GM23248 (cell line): ENCODE results near the gene MRPL49. TPM values are rescaled to one million over a fixed set of nuclear protein-coding genes. Genes with fewer than 3 reads are reported as not detected.
"Not testable (repeated sequence)": the region's sequence is repeated elsewhere in the genome, so short reads cannot be mapped to it uniquely, and the experiment has no call there.

Experiments used
- DNase-seq: peaks from one replicate; pipeline ENCODE4 v3.0.0-alpha.2; 2015
- H2AFZ ChIP-seq: fragments of 200-600 bp; sonication (generic); 2 replicates; pipeline ENCODE4 v1.6.1; 2016; ENCODE audit warnings: antibody characterized with exemption
- H3F3A ChIP-seq: fragments of 200-600 bp; sonication (generic); 2 replicates; pipeline ENCODE4 v1.6.1; 2016; ENCODE audit warnings: mild to moderate bottlenecking, antibody characterized with exemption, mixed run types; ENCODE audit not compliant: insufficient read depth
- H3K27ac ChIP-seq: fragments of 200-600 bp; sonication (generic); 2 replicates; pipeline ENCODE4 v1.5.1; 2016; ENCODE audit warnings: mild to moderate bottlenecking
- H3K27me3 ChIP-seq: fragments of 200-600 bp; sonication (generic); replicated peaks from 2 replicates; pipeline ENCODE4 v1.6.1; 2016; ENCODE audit warnings: mild to moderate bottlenecking; ENCODE audit not compliant: insufficient read depth
- H3K36me3 ChIP-seq: fragments of 200-600 bp; sonication (generic); 2 replicates; pipeline ENCODE4 v1.6.1; 2016; ENCODE audit warnings: low read depth, mild to moderate bottlenecking
- H3K4me1 ChIP-seq: fragments of 200-600 bp; sonication (generic); 2 replicates; pipeline ENCODE4 v1.6.1; 2016; ENCODE audit warnings: mild to moderate bottlenecking; ENCODE audit not compliant: insufficient read depth
- H3K4me2 ChIP-seq: fragments of 200-600 bp; sonication (generic); one replicate; pipeline ENCODE4 v1.6.1; 2016; ENCODE audit warnings: mild to moderate bottlenecking; ENCODE audit not compliant: unreplicated experiment
- H3K4me3 ChIP-seq: fragments of 200-600 bp; sonication (generic); 2 replicates; pipeline ENCODE4 v1.5.1; 2016; ENCODE audit warnings: mild to moderate bottlenecking
- H3K79me2 ChIP-seq: fragments of 200-600 bp; sonication (generic); 2 replicates; pipeline ENCODE4 v1.6.1; 2016; ENCODE audit warnings: mild to moderate bottlenecking; ENCODE audit not compliant: insufficient read depth
- H3K9ac ChIP-seq: fragments of 200-600 bp; sonication (generic); 2 replicates; pipeline ENCODE4 v1.6.1; 2016; ENCODE audit warnings: mild to moderate bottlenecking
- H3K9me2 ChIP-seq: fragments of 200-600 bp; sonication (generic); 2 replicates; pipeline ENCODE4 v1.6.1; 2016; ENCODE audit warnings: mixed run types, mild to moderate bottlenecking, moderate library complexity; ENCODE audit not compliant: insufficient read depth
- H3K9me3 ChIP-seq: fragments of 200-600 bp; sonication (generic); one replicate; pipeline ENCODE4 v1.6.1; 2017; ENCODE audit warnings: low read depth
- H4K20me1 ChIP-seq: fragments of 200-600 bp; sonication (generic); 2 replicates; pipeline ENCODE4 v1.6.0; 2016; ENCODE audit not compliant: insufficient read depth
- EZH2 ChIP-seq: fragments of 200-600 bp; sonication (generic); IDR thresholded peaks from 2 replicates; pipeline ENCODE4 v1.6.1; 2018; ENCODE audit warnings: antibody characterized with exemption, mild to moderate bottlenecking; ENCODE audit not compliant: insufficient read depth, poor library complexity, severe bottlenecking
- EZH2phosphoT487 ChIP-seq: fragments of 200-600 bp; sonication (generic); IDR thresholded peaks from 2 replicates; pipeline ENCODE4 v1.6.1; 2018; ENCODE audit warnings: antibody characterized with exemption, moderate library complexity, mild to moderate bottlenecking, low read depth; ENCODE audit not compliant: insufficient read depth
- WGBS, 2 experiments: methylation state at CpG; one replicate each; pipeline ENCODE4 v1.1.6; 2015 to 2017; ENCODE audit warnings: low lambda C conversion rate in 2 of 2, low coverage in 1 of 2; ENCODE audit errors: missing lambda C conversion rate in 2 of 2; 5-methylcytosine and 5-hydroxymethylcytosine counted together
- in situ Hi-C: fragments of 300-500 bp; cut with MboI; formaldehyde crosslinking; loops from 2 replicates; pipeline ENCODE4 v1.15.0; 2020
- polyA plus RNA-seq: library from polyadenylated mRNA; unstranded; fragments of >200 nt; fragmentation: Nextera tagmentation; extraction: Ambion mirVana; gene quantifications from 2 replicates; pipeline ENCODE4 v1.2.1, GENCODE V29; 2016
- total RNA-seq: library from RNA; depleted of rRNA; stranded (reverse); fragments of >200 nt; shearing (Covaris generic); gene quantifications from 2 replicates; pipeline ENCODE4 v1.2.3, GENCODE V29; 2014

Gene MRPL49
- total and polyA plus RNA-seq, 2 experiments from 2014 or later, result 53.3 to 78.4 TPM

- no peak overlapping the region for H3K4me3 ChIP-seq
- H3K36me3 ChIP-seq, result no peaks in the 10 kb centered on the region
- no peaks in the 10 kb centered on the region for H3K9me3 ChIP-seq
- H3K79me2 ChIP-seq, result no peaks in the 10 kb centered on the region
- H3K4me2 ChIP-seq, result no peak overlapping the region
- H3F3A ChIP-seq, result peaks cover 21% of the 10 kb centered on the region; the same call in 1 of the 2 replicates
- H3K27ac ChIP-seq, result no peak overlapping the region
- no peaks in the 10 kb centered on the region for H3K27me3 ChIP-seq
- H3K9me2 ChIP-seq, result no peaks in the 10 kb centered on the region
- H2AFZ ChIP-seq, result no peak overlapping the region
- 51 to 61% methylated on average over 2 of the region's 2 CpGs for WGBS, 2 experiments
- TF ChIP-seq EZH2 (no peak), EZH2phosphoT487 (no peak)
- no peaks in the 10 kb centered on the region for H4K20me1 ChIP-seq
- peaks cover 13% of the 10 kb centered on the region for H3K4me1 ChIP-seq
- no peak for DNase-seq
- in situ Hi-C loops, result no loop called here
- H3K9ac ChIP-seq, result no peak overlapping the region
Observed at GRCh38 chr11:65147352-65148075, 25.4 kb downstream of the MRPL49 start.

GRCh38 chr11:65148657-65149056, 26.5 kb downstream of the MRPL49 start:
- 76 to 83% methylated on average over 5 of the region's 5 CpGs for WGBS, 2 experiments
- H2AFZ ChIP-seq, result no peak overlapping the region
- no peaks in the 10 kb centered on the region for H3K36me3 ChIP-seq
- no peaks in the 10 kb centered on the region for H4K20me1 ChIP-seq
- H3K4me2 ChIP-seq, result no peak overlapping the region
- no peak overlapping the region for H3K9ac ChIP-seq
- no peaks in the 10 kb centered on the region for H3K79me2 ChIP-seq
- H3F3A ChIP-seq, result peaks cover 21% of the 10 kb centered on the region; the same call in 1 of the 2 replicates
- H3K4me1 ChIP-seq, result peaks cover 13% of the 10 kb centered on the region
- no peaks in the 10 kb centered on the region for H3K9me3 ChIP-seq
- H3K27ac ChIP-seq, result no peak overlapping the region
- no peak for TF ChIP-seq EZH2phosphoT487
- TF ChIP-seq EZH2, result no peak
- no peaks in the 10 kb centered on the region for H3K9me2 ChIP-seq
- DNase-seq, result no peak
- in situ Hi-C loops, result no loop called here
- H3K4me3 ChIP-seq, result no peak overlapping the region
- no peaks in the 10 kb centered on the region for H3K27me3 ChIP-seq

- H3K27me3 ChIP-seq, H3K9me2 ChIP-seq, in situ Hi-C loops, DNase-seq, H3K36me3 ChIP-seq, H3K9me3 ChIP-seq, H3K79me2 ChIP-seq, H4K20me1 ChIP-seq: not testable (repeated sequence)
- peak overlapping the region; percentile 44 for H3K4me2 ChIP-seq
- 50 to 53% methylated on average over 10 of the region's 10 CpGs for WGBS, 2 experiments
- H3K9ac ChIP-seq, result peak overlapping the region; percentile 44
- peaks cover 13% of the 10 kb centered on the region for H3K4me1 ChIP-seq
- H3K4me3 ChIP-seq, result 0 out of 2 replicates have a peak overlapping the region, but pooled peaks have one; percentile 30
- H3K27ac ChIP-seq, result peak overlapping the region; percentile 53
- peaks cover 21% of the 10 kb centered on the region; the same call in 1 of the 2 replicates for H3F3A ChIP-seq
- H2AFZ ChIP-seq, result peak overlapping the region; percentile 19; the same call in 1 of the 2 replicates
Observed at GRCh38 chr11:65150131-65150508, 28.0 kb downstream of the MRPL49 start.

GRCh38 chr11:65150509-65151299, 28.6 kb downstream of the MRPL49 start:
- no peaks in the 10 kb centered on the region for H3K9me2 ChIP-seq

More at GRCh38 chr11:65150509-65151299, 28.6 kb downstream of the MRPL49 start:
- Histone ChIP-seq H3K9ac (peak overlapping the region; percentile 44), H3K27ac (peak overlapping the region; percentile 53), H3K79me2 (no peaks in the 10 kb centered on the region), H3K4me3 (peak overlapping the region; percentile 30), H3K36me3 (no peaks in the 10 kb centered on the region), H3K9me3 (no peaks in the 10 kb centered on the region), H2AFZ (0 out of 2 replicates have a peak overlapping the region, but pooled peaks have one; percentile 19), H3F3A (peaks cover 21% of the 10 kb centered on the region; the same call in 1 of the 2 replicates), H3K4me2 (peak overlapping the region; percentile 44), H4K20me1 (no peaks in the 10 kb centered on the region), H3K27me3 (no peaks in the 10 kb centered on the region), H3K4me1 (peaks cover 13% of the 10 kb centered on the region)
- in situ Hi-C loops, result no loop called here
- 3 to 6% methylated on average over 12 of the region's 12 CpGs for WGBS, 2 experiments
- TF ChIP-seq EZH2 (no peak), EZH2phosphoT487 (no peak)
- DNase-seq, result peak; percentile 96
